Cardiac septum (tissue), 1 donor: ENCODE measurements around the gene OR10V1. TPM values are rescaled to one million over a fixed set of nuclear protein-coding genes. Genes with fewer than 3 reads are reported as not detected.

Experiments used
- DNase-seq: peaks from one replicate; pipeline ENCODE4 v3.0.0-alpha.2; 2020; ENCODE audit warnings: low spot score
- intact Hi-C: fragments of 100-400 bp; cut with DNase I; formaldehyde crosslinking; loops from one replicate; pipeline ENCODE4 v1.14.0; 2022
- long read RNA-seq: library from polyadenylated mRNA; unstranded; transcript quantifications from one replicate; pipeline ENCODE4 v2.0.0, GENCODE V29; 2021
- total RNA-seq: library from RNA; stranded (reverse); fragmentation: NEBNext Ultra II Directional; extraction: Animal tissue kit (Norgen Biotek cat#: 25700); gene quantifications from one replicate; pipeline ENCODE4 v1.2.1, GENCODE V29; 2021
- donor health status: DM: no; HTN: no; CAD: no.

OR10V1 gene
- not detected for total RNA-seq
- long read RNA-seq: 0 reads

GRCh38 chr11:59713745-59714144 lies at the start of gene OR10V1:
OR10V1 (minus strand) TSS chr11:59713845; CDS start chr11:59713845, 0 bp downstream.
- DNase-seq: no peak
- intact Hi-C loops: no loop called here

GRCh38 chr11:59761993-59762392 lies 48.3 kb upstream of the OR10V1 start:
- intact Hi-C loops: no loop called here
- DNase-seq: no peak

- intact Hi-C loops: no loop called here
- DNase-seq: no peak
These were observed 47.1 kb upstream of the OR10V1 start for GRCh38 chr11:59760771-59761170.

- intact Hi-C loops: loop anchor here (10.0 kb wide), 1 partner anchor 205 kb away; no protein-coding TSS in a partner anchor
- DNase-seq: no peak
These were observed 46.3 kb upstream of the OR10V1 start for GRCh38 chr11:59759900-59760299.

- intact Hi-C loops: loop anchor here (10.0 kb wide), 1 partner anchor 204 kb away; no protein-coding TSS in a partner anchor
- DNase-seq: no peak
These were observed 44.9 kb upstream of the OR10V1 start for GRCh38 chr11:59758401-59759037.

- DNase-seq: peak; percentile 83
- intact Hi-C loops: loop anchor here (10.0 kb wide), 1 partner anchor 202 kb away; no protein-coding TSS in a partner anchor
These were observed 43.2 kb upstream of the OR10V1 start for GRCh38 chr11:59756845-59757244.

- intact Hi-C loops: loop anchor here (10.0 kb wide), 1 partner anchor 202 kb away; no protein-coding TSS in a partner anchor
These were observed 42.9 kb upstream of the OR10V1 start for GRCh38 chr11:59756558-59756840.

GRCh38 chr11:59755701-59756557 lies 42.3 kb upstream of the OR10V1 start:
- DNase-seq: peak; percentile 95
- intact Hi-C loops: loop anchor here (2.0 to 10.0 kb wide), 2 partner anchors 55 to 201 kb away; partner anchors contain the start of gene MRPL16

More at GRCh38 chr11:59756558-59756840, 42.9 kb upstream of the OR10V1 start:
- no peak for DNase-seq

- intact Hi-C loops: loop anchor here (1.0 to 10.0 kb wide), 4 partner anchors 47 to 200 kb away; partner anchors contain the start of genes MRPL16 and PATL1
- peak; percentile 90 for DNase-seq
These were observed 41.4 kb upstream of the OR10V1 start, which contains the start of gene STX3 for GRCh38 chr11:59754859-59755700. STX3 (plus strand) TSS chr11:59755376; CDS start chr11:59755606, 230 bp downstream.

GRCh38 chr11:59754494-59754858 lies 40.8 kb upstream of the OR10V1 start:
- DNase-seq: no peak
- intact Hi-C loops: loop anchor here (1.0 to 10.0 kb wide), 4 partner anchors 48 to 200 kb away; partner anchors contain the start of genes MRPL16 and PATL1

GRCh38 chr11:59753650-59754493 lies 40.2 kb upstream of the OR10V1 start:
- peak; percentile 94 for DNase-seq
- intact Hi-C loops: loop anchor here (1.0 to 10.0 kb wide), 4 partner anchors 48 to 199 kb away; partner anchors contain the start of genes MRPL16 and PATL1

- intact Hi-C loops: no loop called here
- no peak for DNase-seq
These were observed 32.5 kb upstream of the OR10V1 start for GRCh38 chr11:59746111-59746510.

- intact Hi-C loops: no loop called here
- no peak for DNase-seq
These were observed 17.4 kb upstream of the OR10V1 start for GRCh38 chr11:59730896-59731565.

- no peak for DNase-seq
- intact Hi-C loops: no loop called here
These were observed 16.2 kb upstream of the OR10V1 start for GRCh38 chr11:59729834-59730233.

- intact Hi-C loops: no loop called here
- DNase-seq: peak; percentile 87
These were observed 15.3 kb upstream of the OR10V1 start for GRCh38 chr11:59728913-59729312.

GRCh38 chr11:59728154-59728553 lies 14.5 kb upstream of the OR10V1 start:
- intact Hi-C loops: no loop called here
- no peak for DNase-seq

- intact Hi-C loops: no loop called here
- DNase-seq: no peak
These were observed 13.8 kb upstream of the OR10V1 start for GRCh38 chr11:59727426-59727825.

- intact Hi-C loops: no loop called here
- DNase-seq: no peak
These were observed 10.4 kb upstream of the OR10V1 start for GRCh38 chr11:59724066-59724465.
